ENCODE results near the gene SLC22A23.

Gene SLC22A23

GRCh38 chr6:3353939-3354338 lies 102.9 kb downstream of the SLC22A23 start:
- no peak for DNase-seq (ENCODE audit: low spot score)
- TF ChIP-seq CTCF (conservative IDR thresholded peaks at IDR 0.05; ENCODE audit: low read depth), result no peak
- POLR2A ChIA-PET (ENCODE audit: low non-redundant PET), result no interaction called here
- CTCF ChIA-PET, result no interaction called here
- no peak overlapping the region for H3K27ac ChIP-seq

- POLR2A ChIA-PET (ENCODE audit: low non-redundant PET), result no interaction called here
- H3K27ac ChIP-seq, result no peak overlapping the region
- DNase-seq (ENCODE audit: low spot score), result no peak
- CTCF ChIA-PET, result interaction anchor here (0.6 kb wide), 1 partner anchor 561 kb away, joined by 3 read pairs; no protein-coding TSS in a partner anchor
- TF ChIP-seq CTCF (conservative IDR thresholded peaks at IDR 0.05; ENCODE audit: low read depth), result no peak
Observed at GRCh38 chr6:3353213-3353903, 103.5 kb downstream of the SLC22A23 start.

- DNase-seq (ENCODE audit: low spot score), result no peak
- no peak overlapping the region; the same call in 1 of the 2 replicates for H3K27ac ChIP-seq
- no peak for TF ChIP-seq CTCF (conservative IDR thresholded peaks at IDR 0.05; ENCODE audit: low read depth)
- ChIA-PET POLR2A (ENCODE audit: low non-redundant PET) (no interaction called here), CTCF (interaction anchor here (0.6 kb wide), 1 partner anchor 561 kb away, joined by 3 read pairs; no protein-coding TSS in a partner anchor)
Observed at GRCh38 chr6:3352678-3353077, 104.2 kb downstream of the SLC22A23 start.

- no peak for DNase-seq (ENCODE audit: low spot score)
- no peak for TF ChIP-seq CTCF (conservative IDR thresholded peaks at IDR 0.05; ENCODE audit: low read depth)
- ChIA-PET CTCF (no interaction called here), POLR2A (ENCODE audit: low non-redundant PET) (no interaction called here)
- peak overlapping the region; percentile 16 for H3K27ac ChIP-seq
Observed at GRCh38 chr6:3351829-3352524, 104.9 kb downstream of the SLC22A23 start.

GRCh38 chr6:3351105-3351676 lies 105.7 kb downstream of the SLC22A23 start:
- ChIA-PET POLR2A (ENCODE audit: low non-redundant PET) (interaction anchor here (0.5 to 0.7 kb wide), 2 partner anchors 52 to 514 kb away, joined by 3 read pairs; no protein-coding TSS in a partner anchor), CTCF (no interaction called here)
- DNase-seq (ENCODE audit: low spot score), result no peak
- H3K27ac ChIP-seq, result peak overlapping the region; percentile 16
- no peak for TF ChIP-seq CTCF (conservative IDR thresholded peaks at IDR 0.05; ENCODE audit: low read depth)

GRCh38 chr6:3350252-3350796 lies 106.5 kb downstream of the SLC22A23 start:
- POLR2A ChIA-PET (ENCODE audit: low non-redundant PET), result interaction anchor here (0.7 kb wide), 1 partner anchor 514 kb away, joined by 3 read pairs; no protein-coding TSS in a partner anchor
- CTCF ChIA-PET, result no interaction called here
- TF ChIP-seq CTCF (conservative IDR thresholded peaks at IDR 0.05; ENCODE audit: low read depth), result no peak

More at GRCh38 chr6:3350252-3350796, 106.5 kb downstream of the SLC22A23 start:
- no peak for DNase-seq (ENCODE audit: low spot score)
- H3K27ac ChIP-seq, result no peak overlapping the region
